Stimulated activated CD4-positive, alpha-beta T cell treated with anti-CD3 and anti-CD28 coated beads, Interleukin-2, amount 100 ng/mL, for 4 hours (primary cell): Measurements from ENCODE around the gene CFAP61.
"Not testable (repeated sequence)": the region's sequence is repeated elsewhere in the genome, so short reads cannot be mapped to it uniquely, and the experiment has no call there.

Experiments used
- DNase-seq: peaks from one replicate; pipeline ENCODE4 v3.0.0-alpha.2; 2020; ENCODE audit warnings: low read depth

The CFAP61 gene

GRCh38 chr20:20094410-20094809 lies 42.1 kb downstream of the CFAP61 start:
- DNase-seq: no peak

- DNase-seq: no peak
Observed at GRCh38 chr20:20095114-20095872, 43.0 kb downstream of the CFAP61 start.

GRCh38 chr20:20096421-20096820 lies 44.1 kb downstream of the CFAP61 start:
- DNase-seq: no peak

- no peak for DNase-seq
Observed at GRCh38 chr20:20100881-20101280, 48.5 kb downstream of the CFAP61 start.

GRCh38 chr20:20102163-20102562 lies 49.8 kb downstream of the CFAP61 start:
- no peak for DNase-seq

- DNase-seq: no peak
Observed at GRCh38 chr20:20102716-20103258, 50.5 kb downstream of the CFAP61 start.

GRCh38 chr20:20103486-20103885 lies 51.2 kb downstream of the CFAP61 start:
- no peak for DNase-seq

- not testable (repeated sequence) for DNase-seq
Observed at GRCh38 chr20:20123187-20123586, 70.9 kb downstream of the CFAP61 start.

- DNase-seq: no peak
Observed at GRCh38 chr20:20130399-20130798, 78.1 kb downstream of the CFAP61 start.

- DNase-seq: no peak
Observed at GRCh38 chr20:20134941-20135575, 82.7 kb downstream of the CFAP61 start.

- DNase-seq: no peak
Observed at GRCh38 chr20:20136313-20136712, 84.0 kb downstream of the CFAP61 start.

- DNase-seq: no peak
Observed at GRCh38 chr20:20137851-20138250, 85.5 kb downstream of the CFAP61 start.

GRCh38 chr20:20138301-20139064 lies 86.2 kb downstream of the CFAP61 start:
- DNase-seq: no peak

GRCh38 chr20:20139403-20139802 lies 87.1 kb downstream of the CFAP61 start:
- DNase-seq: no peak

GRCh38 chr20:20143165-20143564 lies 90.8 kb downstream of the CFAP61 start:
- DNase-seq: no peak

- DNase-seq: no peak
Observed at GRCh38 chr20:20143646-20144045, 91.3 kb downstream of the CFAP61 start.

GRCh38 chr20:20148779-20149178 lies 96.4 kb downstream of the CFAP61 start:
- DNase-seq: no peak

- DNase-seq: no peak
Observed at GRCh38 chr20:20150241-20150640, 97.9 kb downstream of the CFAP61 start.

- DNase-seq: no peak
Observed at GRCh38 chr20:20160520-20160919, 108.2 kb downstream of the CFAP61 start.

GRCh38 chr20:20161611-20162010 lies 109.3 kb downstream of the CFAP61 start:
- DNase-seq: no peak

- no peak for DNase-seq
Observed at GRCh38 chr20:20167698-20168097, 115.4 kb downstream of the CFAP61 start.

GRCh38 chr20:20173254-20173653 lies 120.9 kb downstream of the CFAP61 start:
- DNase-seq: no peak
